GM18511 (cell line): ENCODE measurements around the gene DRG2.

ENCODE experiments used
- ATAC-seq: cut with Tn5 transposase; IDR thresholded peaks from one replicate; pipeline ENCODE4 v1.9.1; 2021; ENCODE audit warnings: mild to moderate bottlenecking, moderate library complexity; ENCODE audit not compliant: unreplicated experiment

DRG2 gene, protein sequence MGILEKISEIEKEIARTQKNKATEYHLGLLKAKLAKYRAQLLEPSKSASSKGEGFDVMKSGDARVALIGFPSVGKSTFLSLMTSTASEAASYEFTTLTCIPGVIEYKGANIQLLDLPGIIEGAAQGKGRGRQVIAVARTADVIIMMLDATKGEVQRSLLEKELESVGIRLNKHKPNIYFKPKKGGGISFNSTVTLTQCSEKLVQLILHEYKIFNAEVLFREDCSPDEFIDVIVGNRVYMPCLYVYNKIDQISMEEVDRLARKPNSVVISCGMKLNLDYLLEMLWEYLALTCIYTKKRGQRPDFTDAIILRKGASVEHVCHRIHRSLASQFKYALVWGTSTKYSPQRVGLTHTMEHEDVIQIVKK

DNA sequence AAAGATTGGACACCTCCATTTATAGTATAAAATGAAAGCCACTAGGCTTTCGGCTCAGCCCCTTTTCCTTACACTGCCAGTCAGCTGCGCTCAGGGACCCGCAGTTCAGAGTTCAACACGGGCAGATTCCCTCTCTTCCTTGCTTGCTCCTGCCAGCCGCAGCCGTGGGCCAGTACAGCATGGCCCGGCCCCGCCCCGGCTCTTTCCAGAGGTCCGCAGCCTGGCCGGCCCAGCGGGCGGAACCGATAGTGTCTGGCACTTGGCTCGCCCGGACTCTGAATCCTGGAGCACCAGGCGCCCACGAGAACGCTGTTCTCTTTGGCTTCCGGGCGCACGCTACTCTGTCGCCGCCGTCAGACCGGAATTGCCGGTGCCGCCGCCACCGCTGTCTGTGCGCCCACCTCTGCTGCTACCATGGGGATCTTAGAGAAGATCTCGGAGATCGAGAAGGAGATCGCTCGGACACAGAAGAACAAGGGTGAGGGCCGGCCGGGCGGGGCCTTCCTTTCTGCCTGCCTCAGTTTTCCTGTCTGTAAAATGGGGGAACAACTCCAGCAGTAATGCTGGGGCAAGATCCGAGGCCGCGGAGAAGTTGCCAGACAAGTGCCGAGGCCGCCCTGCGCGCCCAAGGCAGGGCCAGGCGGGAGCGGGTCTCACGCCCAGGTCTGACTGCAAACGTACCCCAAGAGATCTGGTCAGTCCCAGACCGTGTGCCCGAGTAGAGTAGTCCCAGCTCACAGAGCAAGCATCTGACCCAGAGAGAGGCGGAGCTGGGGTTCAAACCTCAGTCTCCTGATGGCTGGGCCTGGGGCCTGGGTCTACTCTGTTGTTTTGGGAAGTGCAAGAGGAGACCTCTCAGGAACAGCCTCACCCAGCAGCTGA lies at the start of gene DRG2:
Gene DRG2 (plus strand): TSS at position 339 of the 882 bp plus-strand sequence. CDS start 76 bp downstream, at position 415.
- ATAC-seq: peak; percentile 88

DNA sequence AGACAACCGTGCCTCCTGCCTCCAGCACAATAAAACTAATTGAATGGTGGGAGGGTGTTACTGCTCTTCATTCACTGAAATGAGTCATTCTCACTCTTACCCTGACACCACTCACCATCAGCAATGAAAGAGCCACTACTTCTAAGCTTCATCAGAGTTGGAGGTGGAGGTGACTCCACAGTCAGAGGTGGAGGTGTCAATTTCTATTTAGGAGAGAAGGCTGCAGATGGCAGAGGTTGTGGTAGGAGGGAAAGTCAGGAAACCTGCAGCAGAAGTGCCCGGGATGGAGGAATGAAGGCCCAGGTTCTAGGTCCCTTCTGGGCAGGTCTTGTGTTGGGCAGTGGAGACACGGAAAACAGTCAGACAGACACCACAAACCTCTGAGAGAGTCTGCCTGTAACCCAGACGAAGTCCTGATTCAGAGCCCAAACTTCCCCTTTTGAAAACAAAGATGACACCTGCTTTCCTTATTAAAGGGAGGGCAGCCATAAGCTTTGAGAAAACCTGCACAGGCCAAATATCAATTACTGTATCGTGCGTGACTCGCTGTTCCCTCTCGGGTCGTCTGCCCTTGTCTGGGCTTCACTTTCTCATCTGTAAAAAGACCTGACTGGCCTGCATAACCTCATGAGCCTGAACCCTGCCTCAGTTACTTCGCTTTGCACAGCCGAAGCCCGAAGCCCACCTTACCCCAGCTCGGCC lies 49.4 kb upstream of the DRG2 start:
- no peak for ATAC-seq

DNA sequence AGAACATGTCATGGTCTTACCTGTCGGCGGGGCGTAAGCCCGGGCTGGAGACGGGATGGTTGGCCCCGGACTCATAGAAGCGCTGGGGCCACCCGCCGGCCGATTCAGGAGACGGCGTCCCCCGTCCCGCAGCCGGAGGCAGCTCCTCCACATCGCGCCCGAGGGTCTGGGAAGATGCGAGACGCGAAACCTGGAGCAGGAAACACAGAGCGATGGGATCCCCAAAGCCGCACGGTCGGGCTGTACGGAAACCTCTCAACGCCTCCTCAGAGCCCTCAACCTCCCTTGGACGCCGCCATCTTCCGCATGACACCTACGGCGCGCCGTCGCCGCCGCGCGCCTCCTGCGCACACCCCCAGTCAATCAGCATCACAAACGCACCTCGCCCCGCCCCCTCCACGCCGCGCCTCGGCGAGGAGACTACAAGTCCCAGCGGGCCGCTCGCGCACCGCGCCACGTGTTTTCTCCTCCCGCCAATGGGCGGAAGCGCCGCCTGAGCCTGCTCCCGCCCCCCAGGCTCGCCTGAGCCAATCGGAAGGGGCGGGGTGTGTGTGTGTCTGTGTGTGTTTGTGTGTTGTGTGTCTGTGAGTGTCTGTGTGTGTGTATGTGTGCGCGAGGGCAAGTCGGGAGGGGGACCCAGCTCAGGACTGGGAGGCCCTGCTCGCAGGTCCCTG lies 48.8 kb upstream of the DRG2 start, which contains the start of the genes ATPAF2 and GID4:
Gene ATPAF2 (minus strand): TSS at position 308 of the 674 bp plus-strand sequence. CDS start 155 bp downstream, at position 153.
Gene GID4 (plus strand): TSS at position 548 of the 674 bp plus-strand sequence. CDS start 57 bp downstream, at position 605.
- peak; percentile 88 for ATAC-seq

DNA sequence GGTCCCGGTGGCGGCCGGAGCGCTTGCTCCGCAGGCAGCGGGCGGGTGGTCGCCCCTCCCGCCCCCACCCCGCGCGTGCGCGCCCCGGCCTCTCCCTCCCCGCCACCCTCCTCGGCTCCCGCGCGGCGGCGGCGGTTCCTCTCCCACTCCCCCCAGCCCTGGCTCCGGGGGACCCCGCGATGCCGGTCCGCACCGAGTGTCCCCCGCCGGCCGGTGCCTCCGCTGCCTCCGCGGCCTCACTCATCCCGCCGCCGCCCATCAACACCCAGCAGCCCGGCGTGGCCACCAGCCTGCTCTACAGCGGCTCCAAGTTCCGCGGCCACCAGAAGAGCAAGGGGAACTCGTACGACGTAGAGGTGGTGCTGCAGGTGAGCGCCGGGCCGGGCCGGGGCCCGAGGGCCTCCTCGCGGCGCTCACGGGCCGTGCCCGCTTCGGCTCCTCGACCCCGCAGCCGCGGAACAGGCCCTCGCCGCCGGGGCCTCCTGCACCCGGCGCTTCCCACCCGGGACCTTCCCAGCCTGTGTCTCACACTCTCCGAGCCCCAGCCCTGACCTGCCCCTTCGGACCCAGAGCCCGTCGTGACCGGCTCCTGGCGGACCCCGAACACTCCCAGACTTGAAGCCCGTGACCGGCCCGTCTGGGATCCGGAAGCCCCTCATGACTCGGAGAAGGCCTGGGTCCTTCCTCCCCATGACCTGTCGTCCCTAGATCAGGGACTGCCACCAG lies 48.0 kb upstream of the DRG2 start:
- ATAC-seq: peak; percentile 33

DNA sequence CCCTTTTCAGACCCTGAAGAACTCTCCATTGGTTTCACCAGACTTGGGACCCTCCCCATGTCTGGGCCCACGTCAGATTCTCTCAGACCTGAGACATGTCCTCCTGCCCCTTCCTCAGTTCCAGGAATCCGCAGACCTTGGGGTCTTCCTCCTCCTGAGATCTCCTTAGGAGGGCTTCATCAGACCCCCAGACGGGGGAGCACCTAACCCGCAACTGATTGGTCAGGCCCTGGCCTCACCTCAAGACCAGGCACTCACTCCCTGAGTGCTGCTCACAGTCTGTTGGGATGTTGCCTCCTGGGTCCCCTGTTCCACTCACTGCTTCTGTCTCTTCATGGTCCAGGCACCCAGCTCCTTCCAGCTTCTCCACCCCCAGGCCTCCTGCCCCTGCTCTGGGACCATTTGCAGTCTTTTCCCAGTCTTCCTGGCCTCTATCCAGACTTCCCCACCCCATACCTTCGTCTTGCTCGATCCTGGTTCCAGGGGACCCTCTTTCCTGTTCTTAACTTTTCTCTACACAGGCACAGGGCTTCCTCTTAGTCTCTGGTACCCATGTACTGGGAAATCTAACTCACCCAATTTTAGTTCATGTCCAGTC lies 47.4 kb upstream of the DRG2 start:
- ATAC-seq: no peak

DNA sequence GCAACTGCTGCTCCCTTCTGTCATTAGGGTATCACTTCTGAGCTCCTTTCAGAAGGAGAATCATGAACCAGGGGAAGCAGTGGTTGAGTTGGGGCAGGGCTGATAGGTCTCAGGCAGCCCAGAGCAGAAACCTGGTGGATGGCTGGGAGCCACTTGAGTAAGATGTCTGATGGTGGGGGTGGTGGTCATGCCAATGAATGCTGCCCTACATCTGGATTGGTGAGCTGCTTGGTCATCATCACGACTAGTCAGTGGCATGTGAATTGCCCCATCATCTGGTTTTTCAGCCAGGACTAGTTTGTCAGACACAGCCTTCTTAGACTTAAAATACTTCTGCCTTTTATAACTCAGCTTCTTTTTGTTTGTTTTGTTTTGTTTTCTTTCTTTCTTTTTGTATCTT lies 46.0 kb upstream of the DRG2 start:
- ATAC-seq: no peak

GRCh38 chr17:18042983-18043382 lies 44.8 kb upstream of the DRG2 start:
- no peak for ATAC-seq

DNA sequence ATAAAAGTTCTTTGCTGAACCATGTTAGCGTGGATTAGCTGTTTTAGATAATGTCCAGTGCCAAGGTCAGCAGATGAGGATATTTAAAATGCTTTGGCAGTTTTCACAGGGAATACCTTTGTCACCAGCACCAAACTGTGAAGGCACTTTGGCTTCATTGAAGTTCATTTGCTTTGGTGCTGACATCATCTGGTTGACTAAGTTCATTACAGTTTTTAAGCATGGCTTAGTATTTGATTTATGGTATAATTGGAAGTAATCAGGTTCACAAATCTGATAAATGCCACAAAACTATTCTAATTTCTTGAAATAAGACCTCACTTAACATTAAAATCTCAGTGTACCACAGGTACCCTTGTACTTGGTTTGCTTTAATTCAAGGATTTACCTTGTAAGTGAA lies 44.3 kb upstream of the DRG2 start:
- no peak for ATAC-seq

DNA sequence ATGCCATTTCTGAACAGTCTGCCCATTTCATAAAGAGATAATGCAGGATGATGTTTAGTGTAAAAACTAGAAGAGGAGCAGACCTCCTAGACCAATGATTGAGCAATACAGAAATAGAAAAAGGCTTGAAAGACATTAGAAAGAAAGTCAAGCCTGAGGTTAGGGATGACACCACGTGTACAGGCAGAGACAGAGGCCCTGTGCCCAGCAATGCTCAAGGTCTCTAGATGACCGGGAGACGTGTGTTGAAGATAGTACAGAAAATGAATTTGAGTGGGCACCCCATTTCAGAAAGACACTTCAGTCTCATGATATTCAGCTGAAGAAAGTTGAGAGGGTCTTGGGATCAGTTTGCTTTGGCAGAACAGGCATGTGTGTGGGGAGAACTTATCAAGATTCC lies 43.1 kb upstream of the DRG2 start:
- ATAC-seq: no peak

DNA sequence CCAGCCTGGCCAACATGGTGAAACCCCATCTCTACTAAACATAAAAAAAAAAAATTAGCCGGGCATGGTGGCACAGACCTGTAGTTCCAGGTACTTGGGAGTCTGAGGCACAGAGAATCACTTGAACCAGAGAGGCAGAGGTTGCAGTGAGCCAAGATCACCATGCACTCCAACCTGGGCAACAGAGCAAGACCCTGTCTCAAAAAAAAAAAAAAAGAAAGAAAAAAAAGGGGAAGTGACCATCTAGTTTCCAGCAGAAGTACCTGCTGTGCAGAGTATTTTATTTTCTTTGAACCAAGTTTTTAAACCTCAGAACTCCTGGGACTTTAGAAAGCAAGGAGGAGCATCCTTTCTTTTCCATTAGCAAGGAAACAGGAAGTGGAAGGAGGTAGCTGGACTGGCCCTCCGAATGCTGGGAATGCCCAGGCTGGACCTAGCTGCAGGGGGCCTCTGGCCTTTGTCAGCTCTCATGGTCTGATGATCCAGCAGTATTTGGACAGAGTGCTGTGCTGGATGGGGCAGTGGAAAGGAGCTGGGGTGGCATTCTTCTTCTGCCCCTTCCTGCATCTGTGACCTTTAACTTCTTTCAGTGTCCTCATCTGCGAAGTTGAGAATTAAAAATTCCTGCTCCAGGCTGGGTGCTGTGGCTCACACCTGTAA lies 41.9 kb upstream of the DRG2 start:
- ATAC-seq: no peak

- no peak for ATAC-seq
These were observed 32.2 kb upstream of the DRG2 start for GRCh38 chr17:18055597-18055996.

DNA sequence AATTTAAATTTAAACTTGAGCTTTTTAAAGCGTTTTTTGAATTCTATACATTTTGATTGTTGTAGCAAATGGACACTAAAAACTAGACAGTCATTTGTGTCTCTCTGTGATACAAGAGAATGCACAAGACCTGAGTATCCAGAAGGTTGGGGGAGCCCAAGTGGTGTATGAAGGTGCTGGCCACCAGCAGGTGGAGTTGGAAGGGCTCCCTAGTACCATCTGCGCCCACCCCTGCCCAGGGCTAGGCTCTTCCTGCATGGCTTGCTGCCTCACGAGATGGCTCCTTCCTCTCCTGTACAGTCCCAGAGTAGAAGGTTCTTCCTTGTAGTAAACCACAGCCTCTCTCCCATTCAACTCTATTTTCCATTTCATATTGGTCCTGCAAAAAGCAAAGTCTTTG lies 31.5 kb upstream of the DRG2 start:
- ATAC-seq: no peak

- ATAC-seq: no peak
These were observed 28.5 kb upstream of the DRG2 start for GRCh38 chr17:18059283-18059682.

DNA sequence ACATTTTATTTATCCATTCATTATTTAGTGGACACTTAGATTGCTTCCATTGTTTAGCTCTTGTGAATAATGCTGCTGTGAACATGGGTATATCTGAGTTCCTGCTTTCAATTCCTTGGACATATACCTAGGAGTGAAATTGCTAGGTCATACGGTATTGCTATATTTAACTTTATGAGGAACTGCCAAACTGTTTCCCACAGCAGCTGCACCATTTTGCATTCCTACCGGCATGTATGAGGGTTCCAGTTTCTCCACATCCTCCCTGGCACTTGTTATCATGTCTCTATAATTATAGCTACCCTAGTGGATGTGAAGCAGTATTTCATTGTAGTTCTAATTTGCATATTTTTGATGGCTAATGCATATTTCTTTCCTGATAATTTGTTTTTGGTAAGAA lies 23.7 kb upstream of the DRG2 start:
- no peak for ATAC-seq

GRCh38 chr17:18065546-18065945 lies 22.2 kb upstream of the DRG2 start:
- no peak for ATAC-seq

DNA sequence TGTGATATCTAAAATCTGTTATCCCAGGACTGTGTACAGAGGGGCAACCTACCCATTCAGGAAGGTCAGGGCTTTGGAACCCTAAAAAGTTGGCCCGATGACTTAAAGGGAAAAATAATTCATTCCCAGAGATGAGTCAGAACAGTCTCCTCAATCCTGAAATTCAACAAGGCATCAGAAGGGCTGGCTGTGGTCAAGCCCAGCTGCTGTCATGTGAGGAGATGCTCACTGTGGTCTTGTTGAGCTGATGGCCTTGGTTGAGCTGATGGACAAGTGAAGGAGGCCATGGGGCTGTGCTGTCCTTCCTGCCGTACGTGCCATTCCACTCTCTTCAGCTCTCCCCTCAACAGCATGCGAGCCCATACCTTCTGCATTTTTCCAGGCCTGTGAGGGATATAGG lies 20.9 kb upstream of the DRG2 start:
- ATAC-seq: no peak

DNA sequence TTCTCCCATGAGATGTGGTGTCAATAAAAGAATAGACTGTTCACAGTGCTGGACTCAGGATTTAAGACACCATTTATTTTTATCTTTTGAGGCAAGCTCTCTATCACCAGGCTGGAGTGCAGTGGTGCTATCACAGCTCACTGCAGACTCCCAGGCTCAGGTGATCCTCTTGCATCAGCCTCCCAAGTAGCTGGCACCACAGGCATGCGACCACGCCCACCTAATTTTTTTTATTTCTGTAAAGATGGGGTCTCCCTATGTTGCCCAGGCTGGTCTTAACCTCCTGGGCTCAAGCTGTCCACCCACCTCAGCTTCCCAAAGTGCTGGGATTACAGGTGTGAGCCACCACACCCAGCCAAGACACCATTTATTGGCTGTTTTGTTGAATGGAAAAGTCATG lies 18.6 kb upstream of the DRG2 start:
- no peak for ATAC-seq

- no peak for ATAC-seq
These were observed 16.8 kb upstream of the DRG2 start for GRCh38 chr17:18070861-18071340.

- no peak for ATAC-seq
These were observed 16.0 kb upstream of the DRG2 start for GRCh38 chr17:18071751-18072150.
